GM11168 (cell line): ENCODE data around the gene UBE2D2.

ENCODE experiments used
- in situ Hi-C: fragments of 300-500 bp; cut with MboI; formaldehyde crosslinking; loops from one replicate; pipeline ENCODE4 v1.12.0; 2022; ENCODE audit warnings: low sequenced_read_pairs; ENCODE audit not compliant: unreplicated experiment

UBE2D2 gene

GRCh38 chr5:139657363-139658321 is 96.5 kb downstream of the UBE2D2 start:
- in situ Hi-C loops: no loop called here

- in situ Hi-C loops: no loop called here
Observed at GRCh38 chr5:139658501-139658927, 97.4 kb downstream of the UBE2D2 start.

- in situ Hi-C loops: no loop called here
Observed at GRCh38 chr5:139658928-139659667, 98.0 kb downstream of the UBE2D2 start.

GRCh38 chr5:139659695-139660101 is 98.6 kb downstream of the UBE2D2 start:
- in situ Hi-C loops: no loop called here

GRCh38 chr5:139660105-139660922 is 99.2 kb downstream of the UBE2D2 start:
- in situ Hi-C loops: no loop called here

- in situ Hi-C loops: no loop called here
Observed at GRCh38 chr5:139660923-139661814, 100.0 kb downstream of the UBE2D2 start.

- in situ Hi-C loops: no loop called here
Observed at GRCh38 chr5:139662617-139663016, 101.5 kb downstream of the UBE2D2 start.

- in situ Hi-C loops: no loop called here
Observed at GRCh38 chr5:139663207-139664085, 102.3 kb downstream of the UBE2D2 start.

- in situ Hi-C loops: no loop called here
Observed at GRCh38 chr5:139664086-139664693, 103.1 kb downstream of the UBE2D2 start.

- in situ Hi-C loops: no loop called here
Observed at GRCh38 chr5:139664727-139665351, 103.7 kb downstream of the UBE2D2 start.

GRCh38 chr5:139665626-139666025 is 104.5 kb downstream of the UBE2D2 start:
- in situ Hi-C loops: no loop called here

GRCh38 chr5:139666551-139666950 is 105.4 kb downstream of the UBE2D2 start:
- in situ Hi-C loops: no loop called here

- in situ Hi-C loops: no loop called here
Observed at GRCh38 chr5:139667001-139667729, 106.0 kb downstream of the UBE2D2 start.

- in situ Hi-C loops: no loop called here
Observed at GRCh38 chr5:139667730-139668063, 106.6 kb downstream of the UBE2D2 start.

- in situ Hi-C loops: no loop called here
Observed at GRCh38 chr5:139668064-139668880, 107.1 kb downstream of the UBE2D2 start.

GRCh38 chr5:139668924-139669661 is 108.0 kb downstream of the UBE2D2 start:
- in situ Hi-C loops: no loop called here
